Stomach smooth muscle (tissue), 2 donors: Measurements from ENCODE around the gene OGG1.
A peak's percentile ranks its signal among the peaks of the same experiment; 100 is the strongest.

ENCODE experiments used
- H3K27ac ChIP-seq: one replicate; pipeline ENCODE4 v1.7.0; 2013; ENCODE audit warnings: mild to moderate bottlenecking, low read length, inconsistent platforms
- H3K27me3 ChIP-seq, 2 donors: one replicate each; pipeline ENCODE4 v1.7.0; 2013; ENCODE audit warnings: low read length in 2 of 2; ENCODE audit not compliant: insufficient read depth in 2 of 2, control insufficient read depth in 1 of 2
- H3K36me3 ChIP-seq, 2 donors: one replicate each; pipeline ENCODE4 v1.7.0; 2013; ENCODE audit warnings: low read length in 2 of 2; ENCODE audit not compliant: control insufficient read depth in 2 of 2, insufficient read depth in 2 of 2
- H3K4me1 ChIP-seq: one replicate; pipeline ENCODE4 v1.7.0; 2013; ENCODE audit warnings: low read length; ENCODE audit not compliant: control insufficient read depth, insufficient read depth
- H3K4me3 ChIP-seq, 2 donors: one replicate each; pipeline ENCODE4 v1.7.0; 2013; ENCODE audit warnings: low read length in 2 of 2
- H3K9ac ChIP-seq, 2 donors: one replicate each; pipeline ENCODE4 v1.7.0; 2013; ENCODE audit warnings: low read length in 2 of 2, mild to moderate bottlenecking in 1 of 2
- H3K9me3 ChIP-seq, 2 donors: one replicate each; pipeline ENCODE4 v1.7.0; 2013; ENCODE audit warnings: low read length in 2 of 2; ENCODE audit not compliant: control insufficient read depth in 2 of 2
- donor health status: healthy.
- donor health status: Pancreatic carcinoma.

Gene OGG1

GRCh38 chr3:9729419-9729818, 20.3 kb upstream of the OGG1 start:
- Histone ChIP-seq H3K4me3 (no peak overlapping the region), H3K36me3 (peaks cover 4% of the 10 kb centered on the region in 2 donors), H3K27ac (no peak overlapping the region), H3K9me3 (no peaks in the 10 kb centered on the region), H3K4me1 (peaks cover 23% of the 10 kb centered on the region), H3K27me3 (no peaks in the 10 kb centered on the region), H3K9ac (no peak overlapping the region)

DNA sequence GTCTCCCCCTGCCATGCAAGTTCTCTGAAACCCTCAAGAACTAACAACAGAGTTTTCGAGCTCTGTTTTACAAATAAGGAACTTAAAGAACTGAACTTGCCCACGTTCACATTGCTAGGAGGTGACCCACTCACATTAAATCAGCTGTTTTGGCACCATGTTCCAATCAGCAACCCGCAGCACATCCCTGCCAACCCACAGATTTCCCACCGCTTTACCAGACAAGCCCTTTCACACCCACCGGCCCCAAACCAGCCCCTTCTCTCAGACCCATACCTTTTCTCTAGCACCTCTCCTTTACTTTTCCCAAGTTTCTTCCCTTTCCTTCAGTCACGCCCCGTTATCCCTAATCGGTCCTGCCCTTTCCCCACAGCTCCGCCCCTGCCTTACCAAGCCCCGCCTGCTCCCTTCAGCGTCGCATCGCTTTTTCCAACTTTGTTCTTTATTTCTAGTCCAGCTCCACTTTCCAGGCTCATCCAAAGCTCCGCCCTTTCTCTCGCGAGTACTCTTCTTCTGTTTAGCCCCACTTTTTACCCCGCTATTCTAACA, 19.0 kb upstream of the OGG1 start:
- Histone ChIP-seq H3K9me3 (no peaks in the 10 kb centered on the region), H3K4me1 (peaks cover 23% of the 10 kb centered on the region), H3K9ac (peak overlapping the region; percentile 74 to 77)

GRCh38 chr3:9731206-9732079, 18.3 kb upstream of the OGG1 start, which contains the start of gene BRPF1:
Gene BRPF1 (plus strand): TSS chr3:9731735. CDS start chr3:9734141, 2,406 bp downstream.
- peaks cover 15 to 17% of the 10 kb centered on the region in 2 donors for H3K36me3 ChIP-seq
- H3K27ac ChIP-seq, result peak within 1 kb of the TSS; percentile 95
- H3K9ac ChIP-seq, result peak within 1 kb of the TSS; percentile 77 to 98
- peaks cover 23% of the 10 kb centered on the region for H3K4me1 ChIP-seq
- no peaks in the 10 kb centered on the region for H3K27me3 ChIP-seq
- H3K4me3 ChIP-seq, result peak within 1 kb of the TSS; percentile 87 to 89
- H3K9me3 ChIP-seq, result no peaks in the 10 kb centered on the region

More for the DNA sequence above, 19.0 kb upstream of the OGG1 start:
- Histone ChIP-seq H3K4me3 (peak overlapping the region; percentile 84 to 87), H3K36me3 (peaks cover 14 to 15% of the 10 kb centered on the region in 2 donors), H3K27ac (peak overlapping the region; percentile 95), H3K27me3 (no peaks in the 10 kb centered on the region)

DNA sequence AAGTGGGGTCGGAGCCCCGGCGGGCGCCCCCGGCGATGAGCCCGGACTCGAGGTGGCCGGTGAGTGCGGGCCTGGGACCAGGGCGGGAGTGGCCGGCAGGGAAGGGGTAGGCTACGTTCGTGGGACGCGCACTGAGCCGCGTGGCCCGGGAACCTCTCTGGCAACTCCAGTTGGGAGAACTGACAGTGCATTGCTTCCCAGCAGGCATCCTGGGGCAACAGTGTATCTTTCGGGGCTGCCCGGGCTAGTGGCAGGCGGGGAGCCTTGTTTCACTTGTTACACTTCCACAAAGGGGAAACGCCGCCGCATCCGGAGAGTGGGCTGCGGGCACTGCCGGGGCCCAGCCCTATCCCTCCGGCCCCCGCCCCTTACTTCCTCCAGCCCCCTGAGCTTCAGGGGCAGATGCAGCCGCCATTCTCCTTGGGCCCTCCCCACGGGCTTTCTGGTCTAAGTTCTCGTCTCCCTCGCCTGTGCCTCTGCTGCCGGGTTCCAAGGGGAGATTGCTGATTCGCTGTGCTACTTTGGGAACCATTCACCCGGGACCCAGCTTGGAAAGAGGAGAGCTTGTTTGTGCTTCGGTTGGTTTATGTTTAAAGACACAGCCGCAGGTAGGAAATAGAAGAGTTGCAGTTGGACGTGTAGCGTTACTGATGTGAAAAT, 17.5 kb upstream of the OGG1 start:
- H3K36me3 ChIP-seq, result peaks cover 21% of the 10 kb centered on the region in 2 donors
- peak overlapping the region; percentile 76 to 89 for H3K4me3 ChIP-seq
- H3K27ac ChIP-seq, result peak overlapping the region; percentile 95
- H3K4me1 ChIP-seq, result peaks cover 23% of the 10 kb centered on the region
- H3K27me3 ChIP-seq, result no peaks in the 10 kb centered on the region
- H3K9ac ChIP-seq, result peak overlapping the region; percentile 59 to 98
- H3K9me3 ChIP-seq, result no peaks in the 10 kb centered on the region

- peak overlapping the region; percentile 76 to 89 for H3K4me3 ChIP-seq
- H3K9me3 ChIP-seq, result no peaks in the 10 kb centered on the region
- H3K4me1 ChIP-seq, result peaks cover 23% of the 10 kb centered on the region
- H3K27me3 ChIP-seq, result no peaks in the 10 kb centered on the region
- no peak overlapping the region for H3K27ac ChIP-seq
- peaks cover 24 to 26% of the 10 kb centered on the region in 2 donors for H3K36me3 ChIP-seq
- peak overlapping the region; percentile 59 to 98 for H3K9ac ChIP-seq
Observed at GRCh38 chr3:9732740-9733115, 17.0 kb upstream of the OGG1 start.

DNA sequence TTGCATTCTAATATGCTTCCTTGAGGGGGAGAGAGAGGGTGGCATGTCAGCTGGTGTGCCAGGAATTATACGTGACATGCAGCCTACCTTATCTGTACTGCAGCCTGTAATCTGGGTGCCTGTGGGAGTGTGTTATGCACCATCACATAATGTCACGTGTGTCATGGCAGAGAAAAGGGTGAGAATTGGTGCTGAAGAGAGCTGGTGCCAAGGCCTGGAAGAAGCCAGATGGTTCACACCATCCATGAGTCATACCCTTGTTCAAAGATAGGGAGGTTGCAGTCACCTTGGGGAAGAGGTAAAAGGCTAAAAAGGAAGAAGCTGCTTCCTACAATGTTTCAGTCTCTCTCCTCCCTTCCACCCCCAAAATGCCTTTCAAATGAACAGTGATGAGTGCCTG, 12.9 kb upstream of the OGG1 start:
- H3K36me3 ChIP-seq, result peaks cover 60 to 62% of the 10 kb centered on the region in 2 donors
- peaks cover 22% of the 10 kb centered on the region for H3K4me1 ChIP-seq
- H3K9me3 ChIP-seq, result no peaks in the 10 kb centered on the region
- no peak overlapping the region for H3K4me3 ChIP-seq
- H3K27ac ChIP-seq, result no peak overlapping the region
- H3K27me3 ChIP-seq, result no peaks in the 10 kb centered on the region
- H3K9ac ChIP-seq, result no peak overlapping the region

DNA sequence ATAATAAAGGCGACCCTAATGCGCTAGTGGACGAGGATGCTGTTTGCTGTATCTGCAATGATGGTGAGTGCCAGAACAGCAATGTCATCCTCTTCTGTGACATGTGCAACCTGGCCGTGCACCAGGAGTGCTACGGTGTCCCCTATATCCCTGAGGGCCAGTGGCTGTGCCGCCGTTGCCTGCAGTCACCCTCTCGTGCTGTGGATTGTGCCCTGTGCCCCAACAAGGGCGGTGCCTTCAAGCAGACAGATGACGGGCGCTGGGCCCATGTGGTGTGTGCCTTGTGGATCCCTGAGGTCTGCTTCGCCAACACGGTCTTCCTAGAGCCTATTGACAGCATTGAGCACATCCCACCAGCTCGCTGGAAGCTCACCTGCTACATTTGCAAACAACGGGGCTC, 10.6 kb upstream of the OGG1 start:
- H3K36me3 ChIP-seq, result peaks cover 81 to 84% of the 10 kb centered on the region in 2 donors
- no peak overlapping the region for H3K9ac ChIP-seq
- no peak overlapping the region for H3K27ac ChIP-seq
- H3K4me3 ChIP-seq, result no peak overlapping the region
- no peaks in the 10 kb centered on the region for H3K27me3 ChIP-seq
- H3K4me1 ChIP-seq, result peaks cover 3% of the 10 kb centered on the region
- H3K9me3 ChIP-seq, result no peaks in the 10 kb centered on the region

GRCh38 chr3:9742560-9742959, 7.2 kb upstream of the OGG1 start:
- Histone ChIP-seq H3K9me3 (no peaks in the 10 kb centered on the region), H3K27me3 (no peaks in the 10 kb centered on the region), H3K36me3 (peaks cover 90 to 96% of the 10 kb centered on the region in 2 donors), H3K27ac (no peak overlapping the region), H3K4me3 (no peak overlapping the region), H3K4me1 (peaks cover 5% of the 10 kb centered on the region), H3K9ac (no peak overlapping the region)

DNA sequence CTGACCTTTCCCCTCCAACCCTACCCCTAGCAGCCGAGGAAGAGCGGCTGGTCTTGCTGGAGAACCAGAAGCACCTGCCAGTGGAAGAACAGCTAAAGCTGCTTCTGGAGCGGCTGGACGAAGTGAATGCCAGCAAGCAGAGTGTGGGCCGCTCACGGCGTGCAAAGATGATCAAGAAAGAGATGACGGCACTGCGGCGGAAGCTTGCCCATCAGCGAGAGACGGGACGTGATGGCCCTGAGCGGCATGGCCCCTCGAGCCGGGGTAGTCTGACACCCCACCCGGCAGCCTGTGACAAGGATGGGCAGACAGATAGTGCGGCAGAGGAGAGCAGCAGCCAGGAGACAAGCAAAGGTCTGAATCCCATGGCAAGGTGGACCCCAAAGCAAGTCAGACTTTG, 6.2 kb upstream of the OGG1 start:
- H3K27me3 ChIP-seq, result no peaks in the 10 kb centered on the region
- peaks cover 85 to 96% of the 10 kb centered on the region in 2 donors for H3K36me3 ChIP-seq
- H3K9ac ChIP-seq, result no peak overlapping the region
- H3K27ac ChIP-seq, result no peak overlapping the region
- no peaks in the 10 kb centered on the region for H3K9me3 ChIP-seq
- no peak overlapping the region for H3K4me3 ChIP-seq
- peaks cover 7% of the 10 kb centered on the region for H3K4me1 ChIP-seq

DNA sequence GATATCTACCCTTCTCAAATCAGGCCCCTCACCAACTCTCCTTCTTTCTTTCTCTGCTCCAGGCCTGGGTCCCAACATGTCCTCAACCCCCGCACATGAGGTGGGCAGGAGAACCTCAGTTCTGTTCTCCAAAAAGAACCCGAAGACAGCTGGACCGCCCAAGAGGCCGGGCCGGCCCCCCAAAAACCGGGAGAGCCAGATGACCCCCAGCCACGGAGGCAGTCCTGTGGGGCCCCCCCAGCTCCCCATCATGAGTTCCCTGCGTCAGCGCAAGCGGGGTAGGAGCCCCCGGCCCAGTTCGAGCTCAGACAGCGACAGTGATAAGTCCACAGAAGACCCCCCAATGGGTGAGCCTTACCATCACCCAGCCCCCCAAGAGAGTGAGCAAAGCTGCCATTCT, 5.6 kb upstream of the OGG1 start:
- Histone ChIP-seq H3K27ac (no peak overlapping the region), H3K9me3 (no peaks in the 10 kb centered on the region), H3K4me1 (peaks cover 12% of the 10 kb centered on the region), H3K9ac (no peak overlapping the region), H3K27me3 (no peaks in the 10 kb centered on the region), H3K4me3 (no peak overlapping the region), H3K36me3 (peaks cover 80 to 90% of the 10 kb centered on the region in 2 donors)
